HG03521 (cell line): ENCODE data around the gene GNA14.
A peak's percentile ranks its signal among the peaks of the same experiment; 100 is the strongest.
"Not testable (repeated sequence)": the region's sequence is repeated elsewhere in the genome, so short reads cannot be mapped to it uniquely, and the experiment has no call there.

Experiments used
- ATAC-seq: cut with Tn5 transposase; IDR thresholded peaks from one replicate; pipeline ENCODE4 v1.9.1; 2021; ENCODE audit warnings: mild to moderate bottlenecking, moderate library complexity; ENCODE audit not compliant: unreplicated experiment

The GNA14 gene

DNA sequence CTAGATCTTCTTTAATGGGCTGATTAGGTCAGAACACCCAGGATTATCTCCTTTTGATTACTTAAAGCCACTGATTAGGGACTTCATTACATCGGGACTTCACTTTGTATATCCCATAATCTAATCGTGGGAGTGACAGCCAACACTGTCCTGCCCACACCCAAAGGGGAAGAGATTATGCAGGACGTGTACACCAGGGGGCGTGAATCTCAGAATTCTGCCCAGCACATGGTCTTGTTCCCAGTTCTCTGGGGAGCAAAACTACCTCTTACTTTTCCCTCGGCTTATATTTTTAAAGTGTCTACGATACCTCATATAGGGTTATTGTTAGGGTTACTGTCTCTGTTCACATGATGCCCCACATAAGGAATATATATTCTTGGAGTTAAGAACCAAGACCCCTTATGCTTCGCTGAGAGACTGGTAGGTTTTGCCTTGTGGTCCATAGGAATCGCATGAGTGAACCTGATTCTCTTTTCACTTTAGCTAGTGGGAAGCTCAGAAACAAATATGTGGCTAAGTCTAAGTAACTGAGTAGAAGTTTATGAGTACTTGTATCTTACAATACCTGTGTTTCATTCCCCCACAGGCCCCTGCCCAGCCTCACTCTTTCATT lies 192.7 kb downstream of the GNA14 start:
- ATAC-seq = no peak

DNA sequence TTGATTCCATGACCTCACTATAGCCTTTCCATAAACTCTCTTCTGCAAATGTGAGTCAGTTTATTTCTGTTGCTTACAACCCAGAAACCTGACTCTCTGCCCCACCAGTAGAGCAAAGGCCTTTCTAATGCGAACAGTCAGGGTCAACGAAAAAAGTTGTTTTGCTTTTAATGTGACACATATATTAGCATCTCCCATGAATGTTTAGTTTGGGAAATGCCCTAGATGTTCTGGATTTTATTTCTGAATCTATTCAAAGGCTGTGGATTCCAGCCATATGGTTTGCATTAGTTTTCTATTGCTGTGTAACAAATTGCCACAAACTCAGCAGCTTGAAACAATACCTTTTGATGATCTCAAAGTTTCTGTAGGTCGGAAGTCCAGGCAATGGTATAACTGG lies 193.5 kb downstream of the GNA14 start:
- ATAC-seq = no peak

DNA sequence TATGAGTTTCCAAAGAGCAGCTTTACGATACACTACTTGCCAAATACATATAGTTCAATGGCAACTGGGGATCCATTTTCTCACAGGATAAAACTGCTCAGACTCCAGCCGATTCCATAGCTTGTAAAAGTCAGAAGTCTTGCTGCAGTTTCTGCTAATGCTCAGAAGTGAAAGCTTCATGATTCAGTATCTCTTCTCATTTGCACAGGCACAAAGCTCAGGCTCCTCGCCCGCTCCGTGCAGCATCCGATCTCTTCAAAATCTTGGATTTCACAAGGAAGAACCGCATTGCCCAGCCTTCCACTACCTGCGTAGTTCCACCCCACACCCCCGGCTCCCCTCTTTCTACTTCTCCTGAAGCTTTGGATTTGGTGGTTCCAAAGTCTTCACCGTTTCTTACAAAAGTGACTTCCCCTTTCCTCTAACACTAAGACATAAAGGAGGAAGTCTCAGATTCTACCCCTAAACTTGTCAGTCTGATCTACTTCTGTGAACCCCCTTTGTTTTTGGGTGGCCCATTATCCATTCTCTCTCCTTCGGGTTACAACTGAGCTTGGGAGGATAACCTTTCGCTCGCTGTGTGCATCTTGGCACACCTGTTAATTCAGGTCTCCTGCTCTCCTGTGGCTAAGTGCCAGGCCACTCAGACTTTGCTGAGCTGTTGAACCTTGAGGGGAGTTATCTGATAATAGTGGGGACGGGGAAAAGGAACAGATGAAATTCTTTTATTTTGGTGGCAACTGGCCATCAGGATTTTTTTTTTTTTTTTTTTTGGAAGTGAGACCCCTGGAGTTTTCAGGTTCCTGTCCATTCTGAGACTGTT lies 194.1 kb downstream of the GNA14 start:
- no peak for ATAC-seq

DNA sequence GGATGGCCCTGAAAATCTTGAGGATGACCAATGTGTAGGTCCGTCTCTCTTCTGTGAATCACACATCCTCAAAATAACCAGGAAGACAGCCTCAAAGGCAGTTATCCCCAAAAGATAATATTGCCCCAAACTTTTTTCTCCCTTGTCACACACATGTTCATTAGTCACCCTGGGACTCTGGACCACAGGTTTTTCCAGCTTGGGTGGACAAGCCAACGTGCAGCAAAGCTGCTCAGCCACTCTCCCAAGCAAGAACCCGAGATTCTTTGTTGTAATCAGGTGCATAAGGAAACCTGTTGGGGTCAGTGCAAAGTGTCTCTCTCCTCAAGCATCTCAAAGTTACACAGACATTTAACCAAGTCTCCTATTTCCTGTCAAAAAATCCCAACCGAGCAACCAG lies 196.6 kb downstream of the GNA14 start:
- ATAC-seq = no peak

DNA sequence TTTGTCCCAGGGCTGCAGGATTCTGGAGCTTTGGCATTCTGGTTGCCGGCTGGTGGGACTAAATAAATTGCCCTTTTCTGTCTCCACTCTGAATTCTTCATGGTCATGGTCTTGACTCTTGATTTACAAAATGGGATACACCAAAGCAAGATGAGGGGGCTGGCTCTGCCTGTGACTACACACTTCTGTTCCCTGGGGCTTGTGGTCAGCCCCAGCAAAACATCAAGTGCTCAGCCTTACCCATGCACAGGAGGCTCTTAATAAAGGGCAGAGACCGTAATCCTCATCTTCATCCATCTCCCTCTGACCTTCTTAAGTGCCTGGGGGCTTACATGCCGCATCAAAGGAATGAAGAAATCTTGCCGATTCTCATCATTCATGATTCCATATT lies 198.0 kb downstream of the GNA14 start:
- no peak for ATAC-seq

DNA sequence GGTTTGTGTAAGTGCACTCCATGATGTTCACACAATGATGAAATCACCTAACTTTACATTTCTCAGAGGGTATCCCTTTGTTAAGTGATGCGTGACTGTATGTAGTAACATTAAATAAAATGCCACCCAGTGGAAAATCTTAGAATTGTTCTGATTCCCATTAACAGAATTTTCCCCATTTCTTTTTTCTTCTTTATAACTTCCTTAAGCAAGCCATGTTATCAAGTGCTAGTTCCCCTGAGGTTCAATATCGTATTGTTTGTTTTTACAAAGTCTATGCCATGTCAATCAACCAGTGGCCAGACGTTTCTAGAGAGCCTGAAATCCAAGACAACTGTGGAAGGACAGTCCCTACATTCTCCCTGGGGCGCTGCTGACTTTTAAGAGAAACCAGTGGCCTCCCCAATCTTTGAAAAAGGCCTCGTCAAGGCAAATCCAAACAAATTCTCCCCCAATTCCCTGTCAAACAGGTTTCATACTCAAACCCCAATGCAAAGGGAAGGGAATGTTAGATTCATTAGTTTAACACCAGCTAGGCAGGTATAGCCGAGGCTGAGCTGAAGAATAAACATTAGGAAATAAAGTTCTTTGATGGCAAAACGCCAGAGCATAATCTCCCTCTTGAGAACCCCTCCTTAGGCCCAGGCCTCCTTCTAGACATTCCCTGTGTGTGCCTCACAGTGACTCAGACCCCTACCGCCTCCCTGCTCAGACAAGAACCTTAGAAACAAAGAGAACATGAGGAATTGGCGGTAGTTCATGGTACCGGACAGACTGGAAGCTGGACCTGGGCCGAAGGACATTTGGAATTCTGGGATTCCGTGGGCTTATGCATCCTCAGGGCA lies 198.7 kb downstream of the GNA14 start:
- ATAC-seq = no peak

DNA sequence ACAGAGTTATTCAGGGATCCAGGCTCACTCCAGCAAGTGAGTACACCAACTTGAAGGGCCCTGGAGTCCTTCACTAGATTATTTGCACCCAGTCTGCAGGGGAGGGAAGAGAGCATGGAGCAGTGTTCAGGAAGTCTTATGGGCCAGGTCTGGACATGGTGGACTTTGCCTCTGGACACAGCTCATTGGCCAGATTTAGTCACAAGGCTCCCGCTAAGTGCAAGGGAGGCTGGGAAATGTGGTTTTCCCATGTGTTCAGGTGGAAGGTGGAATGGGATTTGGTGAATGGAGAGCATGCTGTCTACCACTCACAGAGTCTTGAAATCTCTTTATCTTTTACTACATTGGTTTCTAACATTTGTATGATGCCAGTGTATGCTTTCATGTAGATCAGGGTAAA lies 200.5 kb downstream of the GNA14 start:
- no peak for ATAC-seq

DNA sequence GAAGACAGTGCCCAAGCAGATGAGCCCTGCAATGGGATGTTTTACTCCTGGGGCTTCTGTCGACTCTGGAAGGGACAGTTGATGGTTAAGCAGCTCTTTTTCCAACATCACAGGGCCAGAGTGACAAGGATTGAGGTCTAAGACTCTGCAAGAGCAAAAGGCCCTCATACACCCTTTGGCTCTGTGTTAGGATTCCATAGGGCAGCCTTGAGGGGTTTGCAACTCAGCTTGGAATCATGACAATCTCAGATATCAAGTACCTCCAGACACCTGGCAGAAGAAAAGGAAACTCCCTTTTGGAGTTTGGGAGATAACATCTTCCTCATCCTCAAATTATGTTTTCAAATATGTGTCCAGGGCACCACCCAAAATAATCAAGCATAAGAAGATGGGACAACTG lies 205.7 kb downstream of the GNA14 start:
- ATAC-seq = no peak

DNA sequence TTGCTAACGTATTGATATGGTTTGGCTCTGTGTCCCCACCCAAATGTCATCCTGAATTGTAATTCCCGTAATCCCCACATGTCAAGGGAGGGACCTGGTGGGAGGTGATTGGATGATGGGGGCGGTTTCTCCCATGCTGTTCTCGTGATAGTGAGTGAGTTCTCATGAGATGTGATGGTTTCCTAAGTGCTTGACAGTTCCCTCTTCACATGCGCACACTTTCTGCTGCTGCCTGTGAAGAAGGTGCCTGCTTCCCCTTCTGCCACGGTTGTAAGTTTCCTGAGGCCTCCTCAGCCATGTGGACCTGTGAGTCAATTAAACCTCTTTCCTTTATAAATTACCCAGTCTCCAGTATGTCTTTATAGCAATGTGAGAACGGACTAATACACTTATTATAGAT lies 207.0 kb downstream of the GNA14 start:
- not testable (repeated sequence) for ATAC-seq

DNA sequence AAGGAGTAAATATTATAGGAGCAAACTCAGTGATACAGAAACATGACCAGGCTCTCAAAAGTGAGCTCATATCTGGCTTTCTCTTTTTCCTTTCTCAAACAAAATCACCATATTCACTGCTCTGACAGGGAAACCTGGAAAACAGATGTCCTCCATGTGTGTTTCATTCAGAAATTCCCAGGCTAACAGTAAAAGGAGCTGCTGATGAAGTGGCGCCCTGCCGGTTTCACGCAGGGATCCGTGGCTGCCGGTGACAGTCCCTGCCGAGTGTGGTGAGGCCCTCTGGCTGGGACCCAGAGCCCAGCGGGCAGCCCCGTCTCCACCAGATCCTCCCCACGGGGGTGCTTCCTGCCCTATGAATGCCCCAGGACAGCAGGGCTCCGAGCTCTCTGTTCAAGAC lies 208.1 kb downstream of the GNA14 start:
- no peak for ATAC-seq

DNA sequence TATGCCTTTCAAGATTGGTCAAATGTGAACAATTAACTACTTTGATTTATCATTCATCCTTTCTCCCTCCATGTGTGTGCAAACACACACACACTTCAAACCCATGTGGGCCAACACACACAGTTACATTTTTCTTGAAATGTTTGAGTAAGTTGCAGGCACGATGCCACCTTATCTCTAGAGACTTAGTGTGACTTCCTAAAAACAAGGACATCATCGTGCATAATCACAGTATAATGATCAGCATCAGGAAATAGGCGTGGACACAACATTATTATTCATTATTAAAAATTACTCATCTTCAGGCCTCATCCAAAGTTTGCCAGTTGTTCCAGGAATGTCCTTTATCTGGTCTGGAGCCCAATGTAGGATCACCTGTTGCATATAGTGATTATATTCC lies 209.5 kb downstream of the GNA14 start:
- no peak for ATAC-seq

DNA sequence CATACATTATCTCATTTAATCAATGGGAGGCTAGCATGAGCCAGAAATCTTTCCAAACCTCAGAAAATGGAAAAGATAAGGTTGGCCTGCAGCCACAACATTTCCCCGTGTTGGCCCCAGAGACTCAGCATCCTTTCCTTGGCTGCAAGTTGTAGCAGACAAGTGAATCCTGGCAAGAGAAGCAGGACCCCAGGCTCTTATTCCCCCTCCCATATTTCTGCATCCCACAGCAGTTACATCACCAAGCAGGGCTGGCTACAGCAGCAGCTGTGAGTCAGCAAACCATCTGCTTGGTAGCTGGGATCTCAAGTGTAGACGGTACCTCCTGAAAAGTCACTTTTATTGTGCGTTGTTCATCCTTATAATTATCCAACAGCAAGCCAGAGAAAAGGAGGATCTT lies 212.4 kb downstream of the GNA14 start:
- ATAC-seq = no peak

DNA sequence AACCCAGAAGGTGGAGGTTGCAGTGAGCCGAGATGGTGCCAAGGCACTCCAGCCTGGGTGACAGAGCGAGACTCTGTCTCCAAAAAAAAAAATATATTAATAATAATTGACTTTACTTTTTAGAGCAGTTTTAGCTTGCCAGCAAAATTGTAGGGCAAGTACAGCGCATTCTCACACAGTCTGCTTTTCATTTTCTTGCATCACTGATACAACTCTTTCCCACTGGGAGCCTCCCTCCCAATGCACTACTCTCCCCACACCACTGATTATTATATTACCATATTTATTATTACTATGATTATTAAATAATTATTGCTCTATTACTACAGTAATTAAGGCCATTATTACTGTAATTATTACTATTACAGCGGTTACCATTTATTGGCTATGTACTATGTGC lies 212.8 kb downstream of the GNA14 start:
- ATAC-seq = no peak

DNA sequence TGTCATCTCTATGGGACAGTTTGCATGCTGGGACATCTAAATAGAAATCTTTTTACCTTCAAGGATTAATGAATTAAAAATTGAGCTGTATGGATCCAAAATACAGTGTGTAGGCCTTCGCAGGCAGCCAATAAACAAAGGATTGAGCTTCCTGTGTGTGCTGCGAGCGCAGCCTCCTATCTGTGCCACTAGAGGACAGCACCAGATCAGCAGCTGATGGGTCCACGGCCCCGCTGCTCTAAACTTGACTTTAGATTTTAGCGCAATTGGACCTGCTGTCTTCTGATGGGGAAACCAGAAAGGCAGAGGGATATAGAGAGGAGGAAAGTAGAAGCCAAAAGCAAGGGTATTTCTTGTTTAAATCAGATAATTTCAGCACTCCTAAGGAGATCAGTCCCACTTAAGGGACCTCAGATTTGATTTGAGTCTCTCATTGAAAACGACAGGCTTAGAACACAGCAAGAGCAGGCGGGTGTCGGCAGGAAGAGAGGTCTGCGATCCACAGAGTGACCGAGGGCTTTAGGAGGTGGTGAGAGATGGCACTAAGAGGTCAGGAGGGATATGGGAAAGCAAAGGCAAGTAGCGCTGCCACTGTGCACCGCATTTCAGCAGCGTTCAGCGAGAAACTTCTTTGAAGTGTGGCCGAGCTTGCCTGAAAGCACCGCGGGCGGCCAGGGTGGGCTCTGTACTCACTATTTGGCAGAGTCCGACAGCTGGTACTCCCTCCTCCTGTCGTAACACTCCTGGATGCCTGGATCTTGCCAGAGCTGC lies 214.3 kb downstream of the GNA14 start:
- peak; percentile 83 for ATAC-seq

DNA sequence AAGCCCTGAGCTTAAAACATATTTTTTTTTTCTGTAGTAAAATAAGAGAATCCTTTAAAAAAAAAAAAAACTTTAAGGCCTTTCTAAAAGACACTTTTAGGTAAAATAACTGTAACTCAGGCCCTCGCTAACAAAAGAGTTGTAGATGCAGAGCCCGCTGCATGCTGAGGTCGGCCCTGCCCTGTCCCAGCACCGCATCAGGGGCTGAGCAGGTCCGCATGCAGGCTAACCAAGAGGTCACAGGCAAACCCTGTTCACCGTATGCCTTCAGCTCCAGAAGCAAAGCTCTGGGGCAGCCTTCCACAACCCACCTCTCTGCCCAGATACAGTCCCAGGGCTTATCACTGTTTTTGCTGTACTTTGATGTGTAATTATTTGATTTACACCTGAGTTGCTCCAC lies 216.1 kb downstream of the GNA14 start:
- ATAC-seq = no peak

DNA sequence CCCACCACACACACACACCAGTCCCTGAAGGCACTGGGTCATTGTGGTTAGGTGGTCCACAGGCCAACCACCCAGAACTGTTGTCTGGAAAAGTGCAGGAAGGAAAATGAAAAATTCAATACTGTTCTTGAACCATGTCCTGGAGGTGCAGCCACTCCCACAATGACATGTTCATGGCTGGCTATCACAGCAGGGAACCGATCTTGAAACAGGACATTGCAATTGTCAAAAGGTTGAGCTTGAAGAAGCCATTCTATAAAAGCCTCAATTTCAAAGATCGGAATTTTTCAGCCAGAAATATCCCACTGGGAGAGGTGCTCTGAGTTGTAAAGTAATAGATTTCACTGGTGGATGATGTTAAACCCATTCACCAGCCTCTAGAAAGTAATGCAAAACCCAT lies 218.2 kb downstream of the GNA14 start:
- ATAC-seq = no peak

DNA sequence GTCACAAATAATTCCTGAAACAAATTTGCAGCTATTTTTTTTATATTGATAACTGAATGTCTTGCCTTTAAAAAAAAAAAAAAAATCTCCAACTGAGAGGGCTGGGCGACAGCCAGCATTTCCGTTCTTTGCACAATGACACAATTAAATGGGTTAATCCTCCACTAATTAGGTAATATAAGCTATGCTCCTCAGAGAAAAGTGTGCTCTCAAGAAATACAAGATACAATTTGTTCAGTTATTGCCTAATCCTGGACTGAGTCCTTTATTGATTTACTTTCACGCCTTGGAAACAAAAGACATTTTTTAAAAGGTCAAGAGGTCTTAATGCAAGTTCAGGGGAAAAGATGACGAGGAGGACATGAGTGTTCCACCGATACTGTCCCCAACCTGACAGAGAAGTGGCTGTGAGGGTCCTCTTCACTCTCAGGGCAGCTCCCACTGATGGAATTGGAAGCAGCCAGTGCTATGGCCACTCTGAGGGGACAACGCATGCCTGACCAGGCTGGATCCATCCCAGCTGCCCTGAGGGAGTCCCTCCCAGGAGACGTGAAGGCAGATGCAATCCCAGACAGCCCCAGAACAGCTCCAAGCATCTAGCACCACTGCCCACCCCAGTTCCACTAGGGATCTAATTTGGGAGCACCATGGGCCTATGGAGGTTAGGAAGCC lies 220.7 kb downstream of the GNA14 start:
- no peak for ATAC-seq

DNA sequence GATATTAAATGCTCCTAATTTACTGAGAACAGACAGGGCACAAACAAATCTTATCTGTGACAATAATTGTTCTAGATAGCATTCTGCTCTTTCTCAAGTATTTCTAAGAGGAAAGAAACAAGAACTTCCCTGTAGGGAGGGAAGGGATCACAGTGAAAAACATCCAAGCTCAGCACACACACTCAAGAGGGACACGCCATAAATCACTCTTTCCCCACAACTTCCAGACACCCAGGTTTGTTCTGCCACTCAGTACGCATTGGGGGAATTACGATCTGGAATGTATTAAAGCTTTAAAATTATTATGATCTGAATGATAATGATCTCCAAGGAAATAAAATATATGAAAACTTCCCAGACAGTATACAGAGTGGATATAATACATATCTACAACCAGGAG lies 221.4 kb downstream of the GNA14 start:
- ATAC-seq = no peak

DNA sequence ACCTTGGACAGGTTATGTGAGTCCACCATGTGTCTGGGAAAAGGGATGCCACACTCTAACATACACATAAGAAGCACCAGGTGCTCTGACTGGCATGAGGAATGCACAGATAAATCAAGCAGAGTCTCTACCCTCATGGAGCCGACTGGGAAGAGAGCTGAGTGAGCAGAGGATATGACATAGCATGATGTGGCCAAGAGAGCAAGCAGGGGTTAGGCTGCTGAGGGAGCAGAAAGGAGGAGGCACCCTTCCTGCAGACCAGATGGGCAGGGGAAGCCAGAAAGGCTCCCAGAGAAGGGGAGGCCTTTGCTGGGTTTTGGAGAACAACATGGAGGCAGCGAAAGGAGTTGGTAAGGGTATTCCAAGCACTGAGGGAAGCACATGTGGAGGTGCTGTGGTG lies 223.1 kb downstream of the GNA14 start:
- ATAC-seq = no peak

DNA sequence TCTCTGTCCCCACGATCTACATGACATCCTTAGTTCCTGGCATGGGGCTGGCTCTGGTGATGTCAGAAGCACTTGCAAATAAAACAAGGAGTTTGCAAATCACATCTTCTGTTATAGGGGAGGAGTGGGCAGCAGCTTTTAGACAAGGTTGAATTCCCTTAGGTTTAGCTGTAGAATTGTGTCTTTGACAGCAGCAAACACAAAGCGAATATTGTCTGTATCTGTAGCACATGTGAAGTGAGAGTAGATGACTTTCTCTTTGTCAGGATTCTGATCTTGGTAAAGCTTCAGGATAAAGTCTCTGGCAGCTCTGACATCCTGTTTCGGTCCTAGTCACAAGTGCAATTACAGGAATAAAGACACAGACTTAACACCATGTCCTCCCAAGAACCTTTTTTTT lies 224.3 kb downstream of the GNA14 start:
- no peak for ATAC-seq

DNA sequence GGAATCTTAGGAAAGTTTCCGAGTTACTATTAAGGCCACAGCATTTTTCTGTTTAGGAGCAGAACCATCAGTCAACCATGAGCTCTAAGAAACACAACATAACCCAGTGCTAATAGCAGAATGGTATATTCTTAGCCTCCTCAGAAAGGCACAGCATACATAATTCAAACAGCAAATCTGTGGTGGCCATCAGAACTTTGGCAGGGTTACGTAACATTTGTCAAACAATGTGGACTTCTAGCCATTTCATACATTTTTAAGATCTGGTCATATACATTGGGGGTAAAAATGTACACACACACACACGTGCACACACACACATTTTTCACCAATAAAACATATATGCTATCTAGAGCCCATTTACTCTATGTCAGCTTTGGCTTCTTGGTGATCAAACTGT lies 225.2 kb downstream of the GNA14 start:
- no peak for ATAC-seq
